ENCODE measurements around the gene C5orf46. TPM values are rescaled to one million over a fixed set of nuclear protein-coding genes. Genes with fewer than 3 reads are reported as not detected.

C5orf46 gene
- total and polyA plus RNA-seq, 11 donors = 3.8 to 28.6 (median 6.9) TPM; not detected in 1

- no peak for DNase-seq
- H3K4me3 ChIP-seq = no peak overlapping the region
- H3K9me3 ChIP-seq = no peaks in the 10 kb centered on the region
- no peaks in the 10 kb centered on the region for H3K36me3 ChIP-seq
- intact Hi-C loops (cut with DNase I) = no loop called here
- TF ChIP-seq POLR2A (IDR thresholded peaks at IDR 0.05) = no peak
- TF ChIP-seq, protein P1, sequence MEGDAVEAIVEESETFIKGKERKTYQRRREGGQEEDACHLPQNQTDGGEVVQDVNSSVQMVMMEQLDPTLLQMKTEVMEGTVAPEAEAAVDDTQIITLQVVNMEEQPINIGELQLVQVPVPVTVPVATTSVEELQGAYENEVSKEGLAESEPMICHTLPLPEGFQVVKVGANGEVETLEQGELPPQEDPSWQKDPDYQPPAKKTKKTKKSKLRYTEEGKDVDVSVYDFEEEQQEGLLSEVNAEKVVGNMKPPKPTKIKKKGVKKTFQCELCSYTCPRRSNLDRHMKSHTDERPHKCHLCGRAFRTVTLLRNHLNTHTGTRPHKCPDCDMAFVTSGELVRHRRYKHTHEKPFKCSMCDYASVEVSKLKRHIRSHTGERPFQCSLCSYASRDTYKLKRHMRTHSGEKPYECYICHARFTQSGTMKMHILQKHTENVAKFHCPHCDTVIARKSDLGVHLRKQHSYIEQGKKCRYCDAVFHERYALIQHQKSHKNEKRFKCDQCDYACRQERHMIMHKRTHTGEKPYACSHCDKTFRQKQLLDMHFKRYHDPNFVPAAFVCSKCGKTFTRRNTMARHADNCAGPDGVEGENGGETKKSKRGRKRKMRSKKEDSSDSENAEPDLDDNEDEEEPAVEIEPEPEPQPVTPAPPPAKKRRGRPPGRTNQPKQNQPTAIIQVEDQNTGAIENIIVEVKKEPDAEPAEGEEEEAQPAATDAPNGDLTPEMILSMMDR (IDR thresholded peaks at IDR 0.05) = no peak
- H3K27ac ChIP-seq = no peak overlapping the region
- no peaks in the 10 kb centered on the region for H3K27me3 ChIP-seq
- WGBS, 4 donors = 35 to 71% (median 41%) methylated on average over 2 of the region's 2 CpGs
- no peak for ATAC-seq
- no peaks in the 10 kb centered on the region for H3K4me1 ChIP-seq
These were observed 11.9 kb upstream of the C5orf46 start for GRCh38 chr5:147918101-147918685.

DNA sequence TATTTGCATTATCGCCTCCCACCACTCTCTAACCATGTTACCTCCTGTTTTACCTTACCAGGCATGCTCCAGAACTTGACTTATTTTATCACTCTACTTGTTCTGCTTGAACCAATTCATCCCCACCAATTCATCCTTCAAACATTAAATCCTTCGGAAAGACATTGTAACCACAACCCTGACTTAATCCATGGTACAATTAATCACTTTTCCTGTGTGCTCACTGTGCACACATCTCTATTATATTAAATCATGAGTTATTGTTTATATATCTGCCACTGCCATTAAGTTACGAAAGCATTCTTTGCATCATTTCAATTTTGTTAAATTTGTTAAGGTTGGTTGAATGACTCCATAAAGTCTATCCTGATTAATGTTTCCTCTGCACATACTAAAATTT, 7.4 kb upstream of the C5orf46 start:
- H3K36me3 ChIP-seq = no peaks in the 10 kb centered on the region
- WGBS, 4 donors = 84 to 96% (median 94%) methylated on average over 3 of the region's 3 CpGs
- ATAC-seq (no peak), DNase-seq (no peak)
- H3K27me3 ChIP-seq = no peaks in the 10 kb centered on the region
- intact Hi-C loops (cut with DNase I) = no loop called here
- peaks cover 0 to 12% (median 0%) of the 10 kb centered on the region in 12 donors for H3K4me1 ChIP-seq
- H3K27ac ChIP-seq = no peak overlapping the region
- H3K4me3 ChIP-seq = no peak overlapping the region
- H3K9me3 ChIP-seq = no peaks in the 10 kb centered on the region
- TF ChIP-seq, protein P1 (IDR thresholded peaks at IDR 0.05) = no peak

- WGBS, 4 donors = 48 to 74% (median 65%) methylated on average over 1 of the region's 1 CpG
- Histone ChIP-seq H3K27me3 (no peaks in the 10 kb centered on the region), H3K9me3 (no peaks in the 10 kb centered on the region), H3K4me3 (no peak overlapping the region), H3K27ac (peak overlapping the region in 10 of 12 donors; percentile 12 to 52 (median 32)), H3K36me3 (no peaks in the 10 kb centered on the region), H3K4me1 (peaks cover 0 to 12% (median 0%) of the 10 kb centered on the region in 12 donors)
- TF ChIP-seq, protein P1 (IDR thresholded peaks at IDR 0.05) = no peak
- TF ChIP-seq POLR2A (IDR thresholded peaks at IDR 0.05) = no peak
- DNase-seq (no peak), ATAC-seq (no peak)
- intact Hi-C loops (cut with DNase I) = no loop called here
These were observed 5.7 kb upstream of the C5orf46 start for GRCh38 chr5:147912011-147912410.

DNA sequence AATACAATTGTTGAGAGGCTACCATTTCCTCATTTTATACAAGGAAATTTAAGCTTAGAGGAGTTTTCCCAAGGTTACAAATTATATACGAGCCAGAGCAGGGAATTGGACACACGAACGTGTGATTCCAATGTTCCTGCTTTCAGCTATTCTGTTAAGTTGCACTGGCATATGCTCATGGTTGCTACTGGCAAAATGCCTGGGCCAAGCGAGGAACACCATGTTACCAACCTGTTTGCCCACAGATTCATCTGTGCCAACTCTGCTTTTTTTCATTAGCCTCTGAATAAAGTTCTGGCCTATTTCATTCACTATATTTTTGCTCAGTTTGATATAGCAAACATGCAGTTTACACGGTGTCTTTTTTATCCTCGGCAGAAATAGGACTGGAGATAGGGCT, 5.1 kb upstream of the C5orf46 start:
- Histone ChIP-seq H3K4me3 (no peak overlapping the region), H3K36me3 (no peaks in the 10 kb centered on the region), H3K27me3 (no peaks in the 10 kb centered on the region), H3K9me3 (no peaks in the 10 kb centered on the region), H3K27ac (peak overlapping the region in 10 of 12 donors; percentile 12 to 66 (median 38)), H3K4me1 (peaks cover 0 to 16% (median 0%) of the 10 kb centered on the region in 12 donors)
- WGBS, 4 donors = 36 to 63% (median 48%) methylated on average over 6 of the region's 6 CpGs
- DNase-seq (peak; percentile 37 to 81 (median 70)), ATAC-seq (peak; percentile 91 to 94 (median 91))
- intact Hi-C loops (cut with DNase I) = no loop called here
- TF ChIP-seq, protein P1 (IDR thresholded peaks at IDR 0.05) = no peak
- no peak for TF ChIP-seq POLR2A (IDR thresholded peaks at IDR 0.05)
